ENCODE results near the gene KLHL34.

GRCh38 chrX:21675931-21676330 lies 17.8 kb upstream of the KLHL34 start:
- TF ChIP-seq CTCF (conservative IDR thresholded peaks at IDR 0.05) (no peak), EZH2 (IDR thresholded peaks at IDR 0.05; ENCODE audit: low read depth) (no peak)

Measured in PC-9 (cell line).